Ectodermal cell (in vitro differentiated cells): ENCODE data around the gene KRTAP10-4.

Source experiments
- H3K27ac ChIP-seq: 2 replicates; pipeline ENCODE4 v1.7.0; 2013; ENCODE audit warnings: mild to moderate bottlenecking, low read depth, low read length; ENCODE audit not compliant: insufficient read depth, poor library complexity, severe bottlenecking
- H3K27me3 ChIP-seq: 2 replicates; pipeline ENCODE4 v1.7.0; 2013; ENCODE audit warnings: mild to moderate bottlenecking, low read length; ENCODE audit not compliant: insufficient read depth, control insufficient read depth, poor library complexity, severe bottlenecking
- H3K36me3 ChIP-seq: one replicate; pipeline ENCODE4 v1.7.0; 2013; ENCODE audit warnings: low read length; ENCODE audit not compliant: control insufficient read depth, insufficient read depth
- H3K4me1 ChIP-seq: one replicate; pipeline ENCODE4 v1.7.0; 2013; ENCODE audit warnings: low read length; ENCODE audit not compliant: control insufficient read depth, insufficient read depth
- H3K4me3 ChIP-seq: 2 replicates; pipeline ENCODE4 v1.7.0; 2013; ENCODE audit warnings: low read depth, low read length, control low read depth; ENCODE audit not compliant: insufficient read depth
- H3K9me3 ChIP-seq: 2 replicates; pipeline ENCODE4 v1.7.0; 2013; ENCODE audit warnings: mild to moderate bottlenecking, low read length, moderate library complexity; ENCODE audit not compliant: control insufficient read depth
- WGBS, 2 experiments: methylation state at CpG; one replicate each; pipeline ENCODE4 v1.1.7; 2013; ENCODE audit warnings: missing lambda C conversion rate in 2 of 2; 5-methylcytosine and 5-hydroxymethylcytosine counted together

The KRTAP10-4 gene

DNA sequence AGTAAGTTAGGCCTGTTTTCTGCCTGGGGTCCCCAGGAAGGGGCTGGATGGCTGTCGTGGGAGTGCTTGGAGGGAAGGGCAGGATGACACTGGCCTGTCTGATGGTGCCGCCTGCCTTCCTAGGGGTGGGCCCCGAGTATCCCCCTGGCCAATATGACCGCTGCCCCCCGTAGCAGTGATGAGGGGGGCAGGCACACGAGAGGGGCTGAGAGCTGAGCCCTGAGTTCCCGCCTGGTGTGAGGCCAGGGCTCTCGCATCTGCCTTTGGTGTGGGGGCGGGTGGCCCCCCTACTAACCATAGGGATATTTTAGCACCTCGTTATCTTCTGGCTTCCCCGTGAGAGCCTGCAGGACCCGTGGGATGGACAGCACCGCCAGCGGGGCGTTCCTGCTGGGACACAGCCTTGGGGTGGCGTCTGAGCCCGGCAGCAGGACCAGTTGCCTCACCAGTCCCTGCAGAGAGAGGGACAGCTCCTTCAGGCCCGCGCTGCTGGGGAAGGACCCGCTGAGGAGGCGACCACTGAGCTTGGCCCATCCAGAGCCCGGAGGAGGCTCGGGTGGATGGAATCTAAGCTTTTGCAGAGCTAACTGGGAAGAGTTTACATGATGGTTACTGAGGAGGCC is 43.9 kb upstream of the KRTAP10-4 start:
- Histone ChIP-seq H3K4me3 (no peak overlapping the region), H3K9me3 (no peaks in the 10 kb centered on the region), H3K27ac (no peak overlapping the region), H3K27me3 (no peaks in the 10 kb centered on the region), H3K4me1 (no peaks in the 10 kb centered on the region), H3K36me3 (no peaks in the 10 kb centered on the region)
- WGBS, 2 experiments = 93% methylated on average over 23 of the region's 23 CpGs

DNA sequence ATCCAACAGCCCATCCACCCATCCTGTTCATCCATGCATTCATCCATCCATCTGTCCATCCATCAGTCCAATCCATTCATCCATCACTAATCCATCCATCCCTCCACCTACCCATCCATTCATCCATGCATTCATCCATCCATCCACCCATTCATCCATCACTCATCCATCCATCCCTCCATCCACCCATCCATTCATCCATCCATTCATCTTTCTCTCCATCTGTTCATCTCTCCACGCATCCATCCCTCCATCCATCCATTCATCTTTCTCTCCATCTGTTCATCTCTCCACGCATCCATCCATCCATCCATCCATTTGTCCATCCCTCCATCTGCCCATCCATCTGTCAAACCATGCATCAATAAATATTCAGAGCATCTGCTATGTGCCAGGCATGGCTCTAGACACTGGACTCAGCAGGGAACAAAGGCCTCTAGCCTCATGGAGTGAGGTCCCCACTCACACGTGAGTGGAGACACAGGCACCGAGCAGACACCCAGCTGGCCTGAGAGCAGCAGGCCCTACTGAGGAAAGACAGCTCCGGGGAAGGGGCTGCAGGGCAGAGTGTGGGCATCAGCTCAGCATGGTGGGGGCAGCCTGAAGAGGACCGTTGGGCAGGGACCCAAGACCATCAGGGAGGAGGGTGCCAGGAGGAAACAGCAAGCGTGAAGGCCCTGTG is 43.2 kb upstream of the KRTAP10-4 start:
- 93 to 94% methylated on average over 7 of the region's 7 CpGs for whole genome bisulfite sequencing, 2 experiments

DNA sequence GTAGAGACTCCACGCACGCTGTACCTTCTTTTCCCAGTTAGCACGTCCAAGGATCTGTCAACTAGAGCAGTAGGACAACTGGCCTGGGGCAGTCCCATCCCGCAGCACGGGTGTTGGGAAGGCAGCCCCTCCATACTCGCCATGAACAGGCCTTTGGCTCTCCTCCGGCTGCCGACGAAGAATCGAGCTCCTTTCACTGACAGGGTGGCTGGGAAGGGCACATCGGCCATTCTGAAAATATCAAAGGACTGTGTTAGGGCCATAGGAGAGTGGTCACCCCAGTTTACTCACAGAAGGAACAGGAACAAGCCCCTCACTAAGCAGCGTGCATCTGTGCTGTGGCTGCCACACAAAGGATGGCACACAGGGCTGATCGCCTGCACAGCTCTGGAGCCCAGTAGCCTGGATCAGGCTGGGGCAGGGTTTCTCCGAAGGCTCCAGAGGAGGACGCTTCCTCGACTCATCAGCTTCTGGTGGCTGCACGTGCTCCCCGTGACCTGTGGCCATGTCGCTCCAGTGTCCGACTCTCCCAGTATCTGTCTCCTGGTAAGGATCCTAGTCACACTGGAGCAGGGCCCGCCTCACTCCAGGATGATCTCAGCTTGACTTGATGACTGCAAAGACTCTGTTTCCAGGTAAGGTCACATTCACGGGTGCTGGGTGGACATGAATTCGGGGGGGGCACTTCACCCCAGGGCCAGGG is 42.5 kb upstream of the KRTAP10-4 start:
- Histone ChIP-seq H3K27me3 (no peaks in the 10 kb centered on the region), H3K9me3 (no peaks in the 10 kb centered on the region), H3K4me1 (no peaks in the 10 kb centered on the region), H3K27ac (no peak overlapping the region), H3K36me3 (no peaks in the 10 kb centered on the region), H3K4me3 (no peak overlapping the region)
- WGBS, 2 experiments = 94 to 95% methylated on average over 23 of the region's 23 CpGs

More for the DNA sequence above, 43.2 kb upstream of the KRTAP10-4 start:
- H3K27me3 ChIP-seq = no peaks in the 10 kb centered on the region
- no peaks in the 10 kb centered on the region for H3K36me3 ChIP-seq
- H3K4me1 ChIP-seq = no peaks in the 10 kb centered on the region
- no peak overlapping the region for H3K4me3 ChIP-seq
- no peaks in the 10 kb centered on the region for H3K9me3 ChIP-seq
- no peak overlapping the region for H3K27ac ChIP-seq

DNA sequence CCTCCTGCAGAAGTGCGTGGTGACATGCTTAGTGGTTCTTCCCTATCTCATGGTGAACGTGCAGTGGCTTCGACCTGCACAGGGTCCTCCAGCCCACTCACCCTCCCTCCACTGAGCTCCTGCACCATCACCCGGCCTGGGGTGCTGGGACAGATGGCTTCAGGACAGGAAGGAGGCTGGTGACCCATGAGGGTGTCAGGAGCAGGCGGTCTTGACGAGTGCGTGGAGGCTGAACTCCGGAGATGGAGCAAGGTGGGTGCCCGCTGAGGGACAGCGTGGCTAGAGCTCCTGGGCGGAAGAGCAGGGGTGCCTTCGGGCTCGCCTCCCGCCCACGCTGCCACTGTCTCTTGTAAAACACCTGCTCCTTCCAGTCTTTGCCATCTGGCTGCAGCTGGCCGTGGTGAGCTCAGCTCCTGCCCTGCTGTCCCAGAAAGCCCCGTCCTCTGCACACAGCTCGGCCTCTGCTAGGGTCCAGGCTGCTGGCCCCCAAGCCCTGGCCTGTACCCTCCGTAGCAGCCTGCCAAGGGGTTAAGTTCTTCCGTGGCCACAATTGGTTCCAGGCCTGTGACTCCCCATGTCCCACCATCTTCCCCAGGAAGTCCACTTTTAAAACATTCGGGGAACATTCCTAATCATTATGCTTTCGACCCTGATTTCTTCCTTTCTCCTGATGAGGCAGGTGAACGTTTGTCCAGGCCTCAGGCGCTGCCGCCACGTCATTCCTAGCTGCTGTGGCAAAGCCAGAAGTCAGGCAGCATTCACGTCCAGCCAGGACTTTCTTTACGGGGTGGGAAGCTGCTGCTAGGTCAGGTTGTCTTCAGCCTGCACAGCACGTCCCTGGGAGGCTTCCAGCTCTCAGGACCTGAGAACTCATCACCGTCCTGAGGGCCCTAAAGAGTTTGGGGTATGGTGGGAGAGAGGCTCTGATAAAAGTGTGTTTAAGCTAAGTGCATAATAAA is 41.6 kb upstream of the KRTAP10-4 start:
- Histone ChIP-seq H3K36me3 (no peaks in the 10 kb centered on the region), H3K4me3 (no peak overlapping the region), H3K4me1 (no peaks in the 10 kb centered on the region), H3K27me3 (no peaks in the 10 kb centered on the region), H3K9me3 (no peaks in the 10 kb centered on the region), H3K27ac (no peak overlapping the region)
- WGBS, 2 experiments = 92 to 95% methylated on average over 30 of the region's 30 CpGs

DNA sequence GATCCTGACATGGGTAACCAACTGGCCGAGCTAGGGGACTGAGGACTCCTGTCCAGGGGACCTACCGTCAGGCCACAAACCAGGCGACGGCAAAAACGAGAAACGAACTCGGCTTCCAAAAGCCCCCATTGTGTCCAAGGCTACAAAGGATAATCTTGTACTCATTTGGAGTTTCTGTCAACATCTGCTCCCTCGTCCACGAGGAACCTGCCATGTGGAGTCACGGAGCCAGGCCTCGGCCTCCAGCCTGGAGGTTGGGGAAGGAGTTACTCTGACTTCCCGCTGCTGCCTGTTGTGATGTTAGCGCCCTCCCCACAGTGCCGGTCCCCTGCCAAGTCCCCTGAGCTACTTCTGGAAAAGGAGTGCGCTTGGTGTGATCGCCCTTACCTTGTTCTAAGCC is 40.8 kb upstream of the KRTAP10-4 start:
- no peak overlapping the region for H3K4me3 ChIP-seq
- no peaks in the 10 kb centered on the region for H3K9me3 ChIP-seq
- H3K27ac ChIP-seq = no peak overlapping the region
- no peaks in the 10 kb centered on the region for H3K4me1 ChIP-seq
- H3K36me3 ChIP-seq = no peaks in the 10 kb centered on the region
- no peaks in the 10 kb centered on the region for H3K27me3 ChIP-seq
- 89% methylated on average over 16 of the region's 16 CpGs for WGBS, 2 experiments

DNA sequence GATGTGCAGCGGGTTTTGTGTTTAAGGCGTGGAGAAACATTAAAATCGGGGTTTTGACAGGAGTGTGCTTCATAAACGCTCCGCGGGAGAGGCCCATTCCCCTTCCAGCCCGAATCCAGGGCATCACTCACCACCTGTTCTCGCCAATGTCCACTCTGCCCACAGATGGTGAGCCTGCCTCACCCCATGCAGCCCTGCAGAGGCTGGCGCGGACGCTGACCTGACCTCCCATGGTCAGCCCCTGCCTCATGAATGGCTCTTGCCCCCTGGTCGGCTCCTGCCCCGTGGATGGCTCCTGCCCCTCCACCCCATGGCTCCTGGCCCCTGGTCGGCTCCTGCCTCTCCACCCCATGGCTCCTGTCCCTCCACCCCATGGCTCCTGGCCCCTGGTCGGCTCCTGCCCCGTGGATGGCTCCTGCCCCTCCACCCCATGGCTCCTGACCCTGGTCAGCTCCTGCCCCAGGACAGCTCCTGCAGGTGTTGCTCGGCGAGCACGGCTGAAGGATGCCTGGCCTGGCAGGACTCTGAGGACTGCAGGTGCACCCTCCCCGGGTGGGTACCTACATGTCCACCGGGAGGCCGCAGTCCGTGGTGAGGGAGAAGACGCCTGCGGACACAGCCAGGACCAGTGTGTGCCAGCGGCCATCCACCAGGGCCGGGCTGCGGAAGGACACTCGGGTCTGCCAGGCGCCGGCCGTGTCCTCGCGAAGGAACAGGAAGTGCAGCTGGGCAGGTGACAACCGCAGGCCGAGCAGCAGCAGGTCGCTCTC is 40.2 kb upstream of the KRTAP10-4 start:
- Histone ChIP-seq H3K27ac (no peak overlapping the region), H3K4me1 (no peaks in the 10 kb centered on the region), H3K4me3 (no peak overlapping the region), H3K36me3 (no peaks in the 10 kb centered on the region), H3K27me3 (no peaks in the 10 kb centered on the region), H3K9me3 (no peaks in the 10 kb centered on the region)
- 93 to 94% methylated on average over 37 of the region's 37 CpGs for WGBS, 2 experiments

DNA sequence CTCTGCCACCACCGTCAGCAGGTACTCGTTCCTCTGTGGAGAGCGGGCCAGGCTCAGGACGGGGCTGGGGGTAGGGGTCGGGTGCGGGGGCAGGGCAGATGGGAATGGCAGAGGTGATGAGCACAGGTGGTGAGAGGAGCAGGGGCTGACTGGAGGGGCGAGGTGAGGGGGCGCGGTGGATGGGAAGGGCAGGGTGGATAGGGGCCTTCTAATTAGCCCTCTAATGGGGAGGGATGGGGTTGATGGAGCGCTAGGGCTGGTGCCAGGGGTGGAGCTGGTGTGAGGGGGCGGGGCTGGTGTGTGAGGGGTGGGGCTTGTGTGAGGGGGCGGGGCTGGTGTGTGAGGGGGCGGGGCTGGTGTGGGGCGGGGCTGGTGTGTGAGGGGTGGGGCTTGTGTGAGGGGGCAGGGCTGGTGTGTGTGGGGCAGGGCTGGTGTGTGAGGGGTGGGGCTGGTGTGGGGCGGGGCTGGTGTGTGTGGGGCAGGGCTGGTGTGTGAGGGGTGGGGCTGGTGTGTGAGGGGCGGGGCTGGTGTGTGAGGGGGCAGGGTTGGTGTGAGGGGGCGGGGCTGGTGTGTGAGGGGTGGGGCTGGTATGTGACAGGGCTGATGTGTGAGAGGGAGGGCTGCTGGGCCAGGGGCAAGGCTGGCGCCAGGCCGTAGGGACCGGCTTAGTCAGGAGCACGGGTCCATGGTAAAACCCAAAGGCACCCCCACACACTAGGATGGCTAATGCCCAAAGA is 39.5 kb upstream of the KRTAP10-4 start:
- no peak overlapping the region for H3K27ac ChIP-seq
- H3K9me3 ChIP-seq = no peaks in the 10 kb centered on the region
- WGBS, 2 experiments = 95% methylated on average over 18 to 21 of the region's 21 CpGs
- H3K4me1 ChIP-seq = no peaks in the 10 kb centered on the region
- H3K4me3 ChIP-seq = no peak overlapping the region
- H3K27me3 ChIP-seq = no peaks in the 10 kb centered on the region
- H3K36me3 ChIP-seq = no peaks in the 10 kb centered on the region

DNA sequence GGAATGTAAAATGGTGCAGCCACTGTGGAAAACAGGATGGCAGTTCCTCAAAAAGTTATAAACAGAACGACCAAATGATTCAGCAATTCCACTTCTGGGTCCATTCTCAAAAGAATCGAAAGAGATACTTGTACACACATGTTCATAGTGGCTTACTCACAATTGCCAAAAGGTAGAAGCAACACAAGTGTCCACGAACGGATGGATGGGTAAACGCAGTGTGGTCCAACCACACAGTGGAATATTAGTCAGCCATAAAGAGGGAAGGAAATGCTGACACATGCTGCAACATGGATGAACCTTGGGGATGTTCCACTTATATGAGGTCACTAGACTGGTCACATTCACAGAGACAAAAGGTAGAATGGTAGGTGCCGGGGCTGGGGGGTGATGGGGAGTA is 38.8 kb upstream of the KRTAP10-4 start:
- WGBS, 2 experiments = 93 to 95% methylated on average over 6 of the region's 6 CpGs
- Histone ChIP-seq H3K27ac (no peak overlapping the region), H3K27me3 (no peaks in the 10 kb centered on the region), H3K9me3 (no peaks in the 10 kb centered on the region), H3K4me3 (no peak overlapping the region), H3K36me3 (no peaks in the 10 kb centered on the region), H3K4me1 (no peaks in the 10 kb centered on the region)

DNA sequence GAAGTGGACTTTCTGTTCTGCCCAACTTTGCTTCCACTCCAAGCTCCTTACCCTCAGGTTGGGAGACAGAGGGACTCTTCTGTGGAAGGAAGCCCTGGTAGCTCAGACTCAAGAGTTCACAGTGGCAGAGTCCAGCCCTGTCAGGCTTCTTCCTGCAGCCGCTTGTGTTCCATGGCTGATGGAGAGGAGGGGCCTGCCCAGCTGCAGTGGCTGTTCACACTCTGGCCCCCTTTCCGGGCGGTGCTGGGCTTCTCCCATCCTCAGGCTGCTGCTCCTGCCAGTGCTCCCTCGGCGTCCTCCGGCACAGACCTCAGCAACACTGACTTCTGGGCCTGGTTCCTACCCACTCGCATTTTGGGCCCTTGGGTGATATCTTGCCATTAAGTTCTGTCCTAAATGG is 37.6 kb upstream of the KRTAP10-4 start:
- H3K36me3 ChIP-seq = no peaks in the 10 kb centered on the region
- 77% methylated on average over 7 of the region's 7 CpGs for WGBS, 2 experiments

More for the DNA sequence above, 37.6 kb upstream of the KRTAP10-4 start:
- Histone ChIP-seq H3K9me3 (no peaks in the 10 kb centered on the region), H3K27ac (no peak overlapping the region), H3K4me3 (no peak overlapping the region), H3K27me3 (no peaks in the 10 kb centered on the region), H3K4me1 (no peaks in the 10 kb centered on the region)
